NCI-H524 (cell line): ENCODE results near the gene TRPV3.
"Not testable (repeated sequence)": the region's sequence is repeated elsewhere in the genome, so short reads cannot be mapped to it uniquely, and the experiment has no call there.

Experiments used
- DNase-seq, 2 experiments: peaks; one replicate each; lab custom pipeline; 2025; lab: John Stamatoyannopoulos, UW

Gene TRPV3

GRCh38 chr17:3557768-3558583 lies at the start of gene TRPV3:
Gene TRPV3 (minus strand): TSS chr17:3557812. CDS start chr17:3554850, 2,962 bp downstream.
- no peak for DNase-seq

GRCh38 chr17:3603870-3604259 lies 46.3 kb upstream of the TRPV3 start:
- DNase-seq: no peak

GRCh38 chr17:3603119-3603869 lies 45.7 kb upstream of the TRPV3 start:
- no peak for DNase-seq

GRCh38 chr17:3602499-3602898 lies 44.9 kb upstream of the TRPV3 start:
- no peak for DNase-seq

GRCh38 chr17:3600529-3601205 lies 43.1 kb upstream of the TRPV3 start:
- no peak for DNase-seq

- no peak for DNase-seq
Observed at GRCh38 chr17:3598078-3598477, 40.5 kb upstream of the TRPV3 start.

GRCh38 chr17:3596804-3597464 lies 39.3 kb upstream of the TRPV3 start:
- DNase-seq: no peak

DNA sequence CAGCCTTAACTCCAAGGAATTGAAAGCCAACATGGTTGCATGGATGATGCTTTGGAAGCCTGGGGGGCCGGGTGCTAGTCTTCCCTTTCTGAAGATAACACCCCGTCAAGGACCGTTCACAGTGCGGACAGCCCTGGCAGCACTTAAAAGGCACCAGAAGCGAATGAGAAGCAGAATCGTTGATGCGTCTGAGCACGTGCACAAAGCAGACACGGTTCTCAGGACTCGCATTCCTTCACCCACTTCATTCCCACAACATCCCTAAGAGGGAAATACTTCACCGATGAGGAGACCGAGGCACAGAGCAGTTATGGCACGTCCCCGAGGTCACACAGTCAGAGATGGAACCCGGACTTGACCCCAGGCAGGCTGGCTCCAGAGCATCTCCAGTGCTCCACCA lies 37.4 kb upstream of the TRPV3 start:
- DNase-seq: no peak

DNA sequence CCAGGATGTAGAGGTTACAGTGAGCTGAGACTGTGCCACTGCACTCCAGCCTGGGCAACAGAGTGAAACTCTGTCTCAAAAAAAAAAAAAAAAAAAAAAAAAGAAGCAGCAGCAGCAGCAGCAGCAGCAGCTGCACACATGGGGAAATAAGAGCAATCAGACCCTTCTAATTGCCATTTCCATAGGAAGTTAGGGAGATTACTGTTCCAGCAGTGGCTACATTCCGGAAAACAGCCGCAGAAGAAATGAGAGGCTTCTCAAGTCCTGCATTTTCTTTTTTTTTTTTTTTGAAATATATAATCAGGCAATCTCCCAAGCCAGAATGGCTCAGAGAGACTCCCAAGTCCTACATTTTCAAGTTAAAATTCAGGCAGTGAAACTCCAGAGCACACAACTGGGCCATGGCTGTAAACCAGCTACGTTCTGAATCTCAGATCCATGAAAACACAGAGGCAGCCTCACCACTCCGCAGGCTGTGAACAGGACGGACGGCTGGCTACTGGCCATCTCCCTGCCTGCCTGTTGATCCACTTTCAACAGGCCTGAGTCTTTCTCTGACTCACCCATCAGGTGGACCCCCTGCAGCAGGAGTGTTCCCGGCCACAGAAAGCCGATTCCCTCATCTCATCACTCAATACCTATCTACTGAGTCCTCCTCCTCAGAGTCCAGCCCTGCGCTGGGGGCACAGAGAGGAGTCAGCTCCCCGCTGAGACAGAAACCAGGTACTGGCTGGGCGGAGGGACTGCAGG lies 36.6 kb upstream of the TRPV3 start:
- no peak for DNase-seq

GRCh38 chr17:3593384-3593783 lies 35.8 kb upstream of the TRPV3 start:
- no peak for DNase-seq

- no peak for DNase-seq
Observed at GRCh38 chr17:3592216-3592860, 34.7 kb upstream of the TRPV3 start.

DNA sequence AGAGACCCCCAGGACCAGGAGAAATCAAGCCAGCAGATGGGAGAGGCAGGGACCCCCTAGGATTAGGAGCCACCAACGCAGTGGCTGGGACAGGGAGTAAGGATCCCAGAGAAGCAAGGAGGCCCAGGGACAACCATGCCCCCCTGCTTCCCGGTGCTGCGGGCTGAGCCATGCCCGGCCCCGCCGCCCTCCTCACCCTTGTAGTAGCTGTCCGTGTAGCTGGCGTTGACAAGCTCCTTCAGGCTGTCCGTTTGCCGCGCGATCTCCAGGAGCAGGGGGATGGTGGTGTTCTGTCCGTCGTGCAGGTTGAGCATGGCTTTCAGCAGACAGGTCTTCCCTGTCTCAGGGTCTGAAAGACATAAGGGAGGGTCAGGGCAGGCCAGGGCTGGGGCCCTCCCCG lies 33.2 kb upstream of the TRPV3 start:
- no peak for DNase-seq

DNA sequence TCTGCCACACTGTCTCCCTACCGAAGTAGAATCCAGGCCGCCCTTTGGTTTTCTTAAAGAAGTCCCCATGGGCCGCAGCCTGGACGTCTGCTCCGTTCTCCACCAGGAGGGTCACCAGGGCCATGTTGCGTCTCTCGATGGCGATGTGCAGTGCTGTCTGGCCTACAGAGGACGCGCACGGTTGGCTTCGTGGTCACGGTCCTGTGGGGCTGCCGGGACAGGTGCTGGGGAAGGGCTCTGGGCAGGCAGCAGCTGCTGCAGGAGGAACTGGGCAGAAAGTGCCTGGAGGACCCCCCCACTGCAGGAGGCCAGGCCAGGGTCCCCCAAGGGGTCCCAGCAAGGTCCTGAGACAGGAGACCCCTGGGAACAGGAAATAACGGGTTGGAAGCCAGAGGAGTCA lies 32.6 kb upstream of the TRPV3 start:
- DNase-seq: no peak

GRCh38 chr17:3589784-3590183 lies 32.2 kb upstream of the TRPV3 start:
- no peak for DNase-seq

GRCh38 chr17:3585826-3586225 lies 28.2 kb upstream of the TRPV3 start:
- DNase-seq: no peak

GRCh38 chr17:3583456-3583855 lies 25.8 kb upstream of the TRPV3 start:
- DNase-seq: no peak

- peak in 1 of 2 experiments; percentile 13 for DNase-seq
Observed at GRCh38 chr17:3582915-3583314, 25.3 kb upstream of the TRPV3 start.

DNA sequence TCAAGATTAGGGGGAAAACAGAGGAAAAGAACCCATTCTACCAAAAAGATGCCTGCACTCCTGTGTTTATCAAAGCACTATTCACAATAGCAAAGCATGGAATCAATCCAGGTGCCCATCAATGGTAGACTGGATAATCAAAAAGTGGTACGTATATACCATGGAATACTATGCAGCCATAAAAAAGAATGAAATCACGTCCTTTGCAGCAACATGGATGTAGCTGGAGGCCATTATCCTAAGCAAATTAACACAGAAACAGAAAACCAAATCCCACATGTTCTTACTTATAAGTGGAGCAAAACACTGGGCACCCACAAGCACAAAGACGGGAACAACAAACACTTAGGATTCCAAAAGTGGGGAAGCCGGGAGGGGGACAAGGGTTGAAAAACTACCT lies 21.1 kb upstream of the TRPV3 start:
- not testable (repeated sequence) for DNase-seq

DNA sequence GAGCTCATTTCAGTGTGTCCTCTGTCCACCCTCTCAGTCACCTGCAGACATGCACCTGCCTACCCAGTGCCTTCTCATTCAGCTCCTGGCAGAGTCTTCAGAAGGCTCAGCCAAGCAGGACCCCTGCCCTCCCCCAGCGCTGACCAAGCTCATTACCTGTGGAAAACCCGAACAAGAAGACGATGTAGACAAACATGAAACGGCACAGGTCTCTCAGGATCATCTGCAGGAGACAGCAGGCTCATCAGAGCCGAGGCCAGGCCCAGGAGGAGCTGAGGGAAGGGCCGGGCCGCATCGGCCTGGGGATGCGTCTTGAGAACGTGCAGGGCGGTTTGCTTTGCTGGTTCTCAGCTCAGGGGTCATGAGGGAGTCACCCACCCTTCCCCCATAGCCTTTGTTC lies 19.4 kb upstream of the TRPV3 start:
- no peak for DNase-seq

DNA sequence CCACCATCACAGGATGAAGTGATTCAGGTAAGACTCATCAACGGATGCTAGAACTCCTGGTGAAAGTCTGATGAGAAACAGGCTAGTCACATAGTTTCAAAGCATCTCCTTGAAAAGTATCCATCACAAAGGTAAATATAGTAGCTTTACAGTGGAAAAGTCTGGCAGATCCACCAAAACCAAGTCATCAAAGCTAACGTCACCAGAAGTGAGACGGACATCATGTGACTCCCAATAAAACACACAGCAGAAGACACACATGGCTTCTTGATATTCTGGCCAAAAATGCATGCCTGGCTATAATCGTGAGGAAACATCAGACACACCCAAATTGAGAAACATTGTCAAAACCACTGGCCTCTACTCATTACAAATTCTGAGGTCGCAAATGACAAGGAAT lies 17.9 kb upstream of the TRPV3 start:
- no peak for DNase-seq

DNA sequence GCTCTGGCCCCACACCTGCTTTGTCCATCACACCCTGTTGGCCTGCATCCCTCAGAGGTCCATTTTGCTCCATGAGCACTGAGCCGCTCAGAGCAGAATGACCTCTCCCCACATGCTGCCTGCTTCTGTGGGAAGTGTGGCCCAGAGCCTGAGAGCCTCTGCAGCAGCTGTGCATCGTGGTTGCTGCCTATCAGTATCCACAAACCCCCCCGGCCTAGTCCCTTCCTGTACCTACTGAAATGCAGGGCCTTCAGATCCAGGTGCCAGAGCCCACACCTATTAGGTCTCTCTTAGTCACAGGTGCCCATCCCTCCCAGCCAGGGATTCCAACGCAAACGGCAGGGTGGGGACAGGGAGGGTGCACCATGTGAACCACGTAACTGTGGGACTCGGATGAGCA lies 16.6 kb upstream of the TRPV3 start:
- DNase-seq: no peak
